Uterus (tissue), 2 donors: ENCODE data around the gene GCC1.

Experiments
- CTCF ChIP-seq, 4 experiments: fragments of 200-600 bp in 2 of 4; fragments of 450-650 bp in 2 of 4; sonication (generic) in 2 of 4; IDR thresholded peaks; one replicate each; pipeline ENCODE4 v1.5.1; 2016 to 2019; ENCODE audit warnings: antibody characterized with exemption in 4 of 4, mild to moderate bottlenecking in 2 of 4, moderate library complexity in 1 of 4
- POLR2A ChIP-seq, 2 donors: fragments of 450-650 bp; IDR thresholded peaks; one replicate each; pipeline ENCODE4 v1.6.1; 2016; ENCODE audit warnings: antibody characterized with exemption in 2 of 2, mild to moderate bottlenecking in 1 of 2, moderate library complexity in 1 of 2

DNA sequence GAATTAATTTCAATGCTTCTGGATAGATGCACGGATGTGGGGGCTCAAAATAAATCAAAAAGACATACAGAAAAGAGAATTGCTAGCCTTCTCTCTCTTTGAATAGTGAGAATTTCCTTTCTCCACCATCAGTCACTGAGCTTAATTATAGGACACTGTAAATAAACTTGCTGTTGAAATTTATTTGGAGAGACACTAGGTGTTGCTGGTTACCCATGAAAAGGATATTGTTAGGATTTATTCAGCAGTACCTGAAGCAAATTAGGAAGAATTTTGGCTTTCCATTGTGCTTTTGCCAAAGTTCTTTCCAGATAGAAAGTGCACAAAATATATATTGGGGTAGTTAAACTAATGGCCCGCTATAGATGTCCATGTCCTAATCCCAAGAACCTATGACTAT is 27.6 kb downstream of the GCC1 start:
- TF ChIP-seq CTCF (IDR thresholded peaks at IDR 0.05) (peak in 1 of 4 experiments; percentile 15), POLR2A (IDR thresholded peaks at IDR 0.05) (no peak)
